GM19438 (cell line): Measurements from ENCODE around the gene ADAM21.
"Not testable (repeated sequence)": the region's sequence is repeated elsewhere in the genome, so short reads cannot be mapped to it uniquely, and the experiment has no call there.

ENCODE experiments used
- ATAC-seq: cut with Tn5 transposase; IDR thresholded peaks from one replicate; pipeline ENCODE4 v1.9.1; 2021; ENCODE audit warnings: low read depth; ENCODE audit not compliant: unreplicated experiment

ADAM21 gene

GRCh38 chr14:70451874-70452273 lies at the start of gene ADAM21:
ADAM21 (plus strand) TSS chr14:70452174; CDS start chr14:70457500, 5,326 bp downstream.
- ATAC-seq: no peak

DNA sequence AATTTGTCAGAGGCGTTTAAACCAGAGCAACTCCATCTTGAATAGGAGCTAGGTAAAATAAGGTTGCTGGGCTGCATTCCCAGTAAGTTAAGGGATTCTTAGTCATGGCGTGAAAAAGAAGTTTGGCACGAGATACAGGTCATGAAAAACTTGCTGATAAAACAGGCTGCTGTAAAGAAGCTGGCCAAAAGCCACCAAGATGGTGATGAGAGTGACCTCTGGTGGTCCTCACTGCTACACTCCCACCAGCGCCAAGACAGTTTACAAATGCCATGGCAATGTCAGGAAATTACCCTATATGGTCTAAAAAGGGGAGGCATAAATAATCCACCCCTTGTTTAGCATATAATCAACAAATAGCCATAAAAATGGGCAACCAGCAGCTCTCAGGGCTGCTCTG lies 48.6 kb upstream of the ADAM21 start:
- ATAC-seq: not testable (repeated sequence)

GRCh38 chr14:70406216-70406615 lies 45.8 kb upstream of the ADAM21 start:
- ATAC-seq: not testable (repeated sequence)

DNA sequence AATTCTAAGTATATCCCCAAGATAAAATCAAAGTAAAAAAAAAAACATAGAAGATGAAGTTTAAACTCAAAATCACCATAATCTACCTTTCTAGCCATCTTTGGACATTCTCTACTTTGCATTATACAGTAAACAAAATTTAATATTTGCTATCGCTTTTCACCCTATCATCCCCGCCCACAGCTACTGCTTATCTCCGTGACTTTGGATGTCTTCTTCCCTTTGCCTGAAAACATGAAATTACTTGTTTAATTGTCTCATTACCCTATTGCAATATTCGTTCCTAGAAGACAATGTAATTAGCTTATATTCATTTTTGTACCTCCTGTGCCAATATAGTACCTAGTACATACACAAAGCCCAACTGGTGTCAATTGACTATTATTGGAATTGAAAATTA lies 44.4 kb upstream of the ADAM21 start:
- ATAC-seq: no peak

- ATAC-seq: no peak
These were observed 36.2 kb upstream of the ADAM21 start for GRCh38 chr14:70415788-70416187.

DNA sequence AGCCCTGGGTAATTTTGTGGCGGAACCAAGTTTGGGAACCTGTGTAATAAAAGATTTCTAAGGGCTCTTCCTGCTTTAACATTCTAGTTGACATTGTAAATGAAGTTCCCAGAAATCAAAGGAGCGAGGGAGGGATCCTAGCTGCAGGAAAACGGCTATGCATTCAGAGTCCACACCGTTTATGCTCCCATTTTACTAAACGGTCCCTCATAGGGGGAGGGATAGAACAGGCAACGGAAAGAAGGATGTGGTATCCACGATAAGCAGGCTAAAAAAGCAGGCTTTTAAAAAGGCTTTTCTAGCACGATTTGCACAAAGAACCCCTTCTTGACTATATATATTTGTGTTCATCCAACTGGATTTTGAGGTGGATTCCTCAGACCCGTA lies 35.6 kb upstream of the ADAM21 start:
- peak; percentile 9 for ATAC-seq

- ATAC-seq: peak; percentile 72
These were observed 35.1 kb upstream of the ADAM21 start, which contains the start of gene SYNJ2BP for GRCh38 chr14:70416725-70417349. SYNJ2BP (minus strand) TSS chr14:70417090; CDS start chr14:70416963, 127 bp downstream.

DNA sequence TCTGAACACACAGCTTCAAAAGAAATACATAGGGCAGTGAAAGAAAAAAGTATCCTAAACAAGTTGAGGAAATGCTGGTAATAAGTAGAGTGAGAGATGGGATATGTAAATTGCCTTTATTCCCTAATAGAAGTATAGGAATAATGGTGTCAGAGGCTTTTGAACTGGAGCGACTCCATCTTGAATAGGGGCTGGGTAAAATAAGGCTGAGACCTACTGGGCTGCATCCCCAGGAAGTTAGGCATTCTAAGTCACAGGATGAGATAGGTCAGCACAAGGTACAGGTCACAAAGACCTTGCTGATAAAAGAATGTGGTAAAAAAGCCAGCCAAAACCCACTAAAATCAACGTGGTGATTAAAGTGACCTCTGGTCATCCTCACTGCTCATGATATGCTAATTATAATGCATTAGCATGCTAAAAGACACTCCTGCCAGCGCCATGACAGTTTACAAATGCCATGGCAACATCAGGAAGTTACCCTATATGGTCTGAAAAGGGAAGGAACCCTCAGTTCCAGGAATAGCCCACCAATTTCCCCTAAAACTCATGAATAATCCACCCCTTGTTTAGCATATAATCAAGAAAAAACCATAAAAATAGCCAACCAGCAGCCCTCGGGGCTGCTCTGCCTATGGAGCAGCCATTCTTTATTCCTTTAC lies 32.6 kb upstream of the ADAM21 start:
- not testable (repeated sequence) for ATAC-seq

GRCh38 chr14:70422538-70422937 lies 29.4 kb upstream of the ADAM21 start:
- ATAC-seq: no peak

GRCh38 chr14:70425354-70425753 lies 26.6 kb upstream of the ADAM21 start:
- ATAC-seq: no peak

GRCh38 chr14:70426555-70426954 lies 25.4 kb upstream of the ADAM21 start:
- not testable (repeated sequence) for ATAC-seq

DNA sequence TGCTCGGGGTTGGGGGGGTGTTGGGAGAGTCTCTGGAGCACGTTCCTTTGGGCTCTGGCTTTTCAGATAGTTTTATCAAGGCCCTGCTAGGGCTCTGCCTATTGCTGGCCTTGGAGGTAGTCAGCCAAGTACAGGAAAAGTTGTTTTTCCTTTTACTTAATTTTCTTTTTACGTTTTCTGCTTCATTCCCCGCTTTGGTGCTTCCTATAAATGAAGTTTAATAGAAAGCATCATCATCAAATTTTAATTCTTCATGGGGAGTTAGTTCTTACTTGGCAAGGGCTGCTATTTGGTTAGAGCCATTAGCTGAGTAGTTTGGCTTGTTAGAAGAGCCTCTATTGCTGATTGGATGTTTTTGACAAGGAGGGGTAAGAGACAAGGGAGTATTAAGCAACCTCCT lies 15.1 kb upstream of the ADAM21 start:
- no peak for ATAC-seq

- ATAC-seq: no peak
These were observed 10.3 kb upstream of the ADAM21 start for GRCh38 chr14:70441641-70442040.

GRCh38 chr14:70442750-70443149 lies 9.2 kb upstream of the ADAM21 start:
- no peak for ATAC-seq

DNA sequence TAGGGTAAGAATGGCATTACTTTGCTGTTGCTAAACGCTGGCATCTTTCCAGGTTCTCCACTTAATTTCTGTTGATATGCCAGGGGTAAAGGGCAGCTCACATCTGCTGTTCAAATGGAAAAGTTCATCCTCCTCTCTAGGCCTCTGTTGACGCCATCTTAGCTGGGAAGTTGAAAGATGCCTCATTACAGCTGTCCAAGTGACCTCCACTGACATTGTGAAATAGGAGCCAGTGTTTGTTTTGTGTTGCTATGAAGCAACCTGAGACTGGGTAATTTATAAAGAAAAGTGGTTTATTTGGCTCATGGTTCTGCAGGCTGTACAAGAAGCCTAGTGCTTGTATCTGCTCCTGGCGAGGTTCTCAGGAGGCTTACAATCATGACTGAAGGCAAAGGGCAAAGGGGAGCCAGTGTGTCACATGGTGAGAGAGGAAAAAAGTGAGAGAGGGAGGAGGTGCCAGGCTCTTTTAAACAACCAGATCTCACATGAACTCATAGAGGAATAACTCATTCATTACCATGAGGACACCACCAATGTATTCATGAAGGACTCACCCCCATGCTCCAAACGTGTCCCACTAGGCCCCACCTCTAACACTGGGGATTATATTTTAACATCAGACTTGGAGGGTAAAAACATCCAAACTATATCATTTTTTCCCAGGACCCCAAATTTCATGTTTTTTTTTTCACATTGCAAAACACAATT lies 3.2 kb upstream of the ADAM21 start:
- no peak for ATAC-seq

DNA sequence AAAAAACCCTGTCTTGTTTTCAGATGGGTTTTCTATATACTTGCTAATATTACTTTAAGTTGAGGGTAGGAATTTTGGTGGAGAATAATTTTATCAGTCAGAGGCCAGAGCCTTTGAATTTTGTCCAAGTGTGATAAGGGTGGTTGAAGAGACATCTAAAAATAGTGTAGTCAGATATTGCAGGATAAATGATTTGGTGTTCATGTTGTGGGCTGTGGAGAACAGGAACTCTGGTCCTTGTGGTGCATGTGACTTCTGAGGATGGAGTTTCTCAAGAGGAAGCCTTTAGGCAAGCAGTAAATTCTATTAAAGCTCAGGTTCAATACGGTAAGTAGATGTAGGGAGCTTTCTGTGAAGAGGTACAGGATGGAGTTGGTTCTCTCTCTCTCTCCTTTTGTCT lies 2.8 kb downstream of the ADAM21 start:
- ATAC-seq: no peak

- no peak for ATAC-seq
These were observed 16.8 kb downstream of the ADAM21 start for GRCh38 chr14:70468731-70469130.

DNA sequence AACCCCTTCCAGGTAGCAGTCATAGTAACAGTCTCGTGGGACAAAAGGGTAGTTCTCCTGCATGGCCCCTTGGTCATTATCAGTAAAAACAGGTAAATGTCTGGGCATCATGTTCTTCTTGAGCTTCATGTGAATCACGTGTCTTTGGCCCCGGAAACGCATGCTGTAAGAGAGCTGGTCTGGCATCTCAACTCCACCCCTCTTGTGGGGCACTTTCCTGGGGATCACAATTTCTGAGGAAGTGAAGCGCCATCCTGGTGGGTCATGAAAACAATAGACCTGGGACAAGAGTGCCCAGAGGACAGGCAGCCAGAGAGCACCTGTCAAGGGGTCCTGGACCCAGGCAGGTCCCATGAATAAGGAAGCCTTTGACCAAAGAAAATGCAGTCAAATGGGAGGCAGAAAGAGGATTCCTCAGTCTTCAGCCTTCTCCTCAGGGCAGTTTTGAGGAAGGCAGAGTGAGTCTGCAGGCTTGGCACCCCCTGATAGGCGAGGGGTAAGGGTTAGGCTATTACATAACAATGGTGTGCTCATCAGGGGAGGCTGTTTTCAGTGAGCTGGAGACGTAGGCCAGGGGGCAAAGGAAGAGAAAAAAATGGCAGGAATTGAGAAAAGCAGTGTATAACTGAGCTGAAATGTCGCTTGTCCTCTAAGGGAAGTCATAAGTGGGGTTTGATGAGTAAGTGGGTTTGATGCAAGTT lies 19.0 kb downstream of the ADAM21 start:
- ATAC-seq: not testable (repeated sequence)

GRCh38 chr14:70472253-70473159 lies 20.5 kb downstream of the ADAM21 start:
- no peak for ATAC-seq

DNA sequence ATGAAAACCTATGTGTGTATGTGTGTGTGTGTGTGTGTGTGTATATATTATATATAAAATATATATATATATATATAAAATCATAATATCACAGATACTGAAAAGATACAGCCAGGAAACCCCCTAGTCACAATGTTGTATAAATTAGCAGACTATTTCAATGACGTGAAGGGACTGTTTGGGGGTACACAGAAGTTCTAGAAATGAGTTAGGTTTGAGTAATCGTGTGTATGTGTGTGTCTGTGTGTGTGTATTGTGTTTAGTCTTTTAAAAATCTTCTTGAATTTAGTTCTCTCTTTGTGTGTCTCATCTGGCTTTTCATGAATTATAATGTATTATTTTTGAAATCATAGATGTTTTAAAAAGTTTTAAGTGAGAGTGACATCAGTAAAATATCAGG lies 21.9 kb downstream of the ADAM21 start:
- no peak for ATAC-seq
